WTC11 (cell line): ENCODE data around the gene MKLN1. TPM values are rescaled to one million over a fixed set of nuclear protein-coding genes. Genes with fewer than 3 reads are reported as not detected.

Source experiments
- CREM ChIP-seq: sonication (generic); formaldehyde crosslinking; IDR thresholded peaks from 2 replicates; pipeline ENCODE4 v1.8.1; 2022; ENCODE audit warnings: mild to moderate bottlenecking, missing genetic modification reagents, moderate library complexity
- GRHL2 ChIP-seq: fragments of 250-450 bp; sonication (Bioruptor Pico); IDR thresholded peaks from 2 replicates; pipeline ENCODE4 v1.8.0; 2022; ENCODE audit warnings: mild to moderate bottlenecking, moderate library complexity; ENCODE audit not compliant: insufficient replicate concordance, severe bottlenecking
- IRF2 ChIP-seq: sonication (generic); formaldehyde crosslinking; IDR thresholded peaks from 2 replicates; pipeline ENCODE4 v1.8.0; 2022; ENCODE audit warnings: low read depth, missing genetic modification reagents, borderline replicate concordance
- NFE2L1 ChIP-seq: sonication (generic); formaldehyde crosslinking; IDR thresholded peaks from 2 replicates; pipeline ENCODE4 v1.8.1; 2023; ENCODE audit warnings: missing genetic modification reagents
- RORB ChIP-seq: fragments of 250-450 bp; sonication (Bioruptor Pico); IDR thresholded peaks from 2 replicates; pipeline ENCODE4 v1.9.0; 2021; ENCODE audit warnings: mild to moderate bottlenecking
- SP1 ChIP-seq: sonication (generic); formaldehyde crosslinking; conservative IDR thresholded peaks from 2 replicates; pipeline ENCODE4 v1.8.1; 2022; ENCODE audit warnings: missing genetic modification reagents
- TP53 ChIP-seq: sonication (generic); formaldehyde crosslinking; IDR thresholded peaks from 2 replicates; pipeline ENCODE4 v1.8.1; 2023; ENCODE audit warnings: mild to moderate bottlenecking, missing genetic modification reagents
- total RNA-seq: library from RNA; stranded (reverse); gene quantifications from 3 replicates; pipeline ENCODE4 v1.2.3, GENCODE V29; 2021
- TF ChIP-seq, protein P1 (sequence below): sonication (generic); formaldehyde crosslinking; IDR thresholded peaks from 2 replicates; pipeline ENCODE4 v1.8.1; 2022; ENCODE audit warnings: missing genetic modification reagents, borderline replicate concordance
- TF ChIP-seq, protein P2 (sequence below): sonication (generic); formaldehyde crosslinking; IDR thresholded peaks from 2 replicates; pipeline ENCODE4 v1.8.0; 2022; ENCODE audit warnings: missing genetic modification reagents
- TF ChIP-seq, protein P3 (sequence below): sonication (generic); formaldehyde crosslinking; IDR thresholded peaks from 2 replicates; pipeline ENCODE4 v1.8.0; 2022; ENCODE audit warnings: mild to moderate bottlenecking, missing genetic modification reagents
- TF ChIP-seq, protein P4 (sequence below): sonication (generic); formaldehyde crosslinking; IDR thresholded peaks from 2 replicates; pipeline ENCODE4 v1.8.0; 2022; ENCODE audit warnings: mild to moderate bottlenecking, missing genetic modification reagents
- TF ChIP-seq, protein P5 (sequence below): fragments of 250-450 bp; sonication (Bioruptor Pico); conservative IDR thresholded peaks from 2 replicates; pipeline ENCODE4 v1.9.0; 2021; ENCODE audit warnings: mild to moderate bottlenecking
- TF ChIP-seq, protein P6 (sequence below): sonication (generic); formaldehyde crosslinking; conservative IDR thresholded peaks from 2 replicates; pipeline ENCODE4 v1.8.1; 2023; ENCODE audit warnings: mild to moderate bottlenecking, low read depth, missing genetic modification reagents, moderate library complexity
- TF ChIP-seq, protein P7 (sequence below): fragments of 250-450 bp; sonication (Bioruptor Pico); IDR thresholded peaks from 2 replicates; pipeline ENCODE4 v1.8.0; 2021; ENCODE audit warnings: mild to moderate bottlenecking

MKLN1 gene
- total RNA-seq, 1 experiment from 2014 or later: 37.6 TPM

DNA sequence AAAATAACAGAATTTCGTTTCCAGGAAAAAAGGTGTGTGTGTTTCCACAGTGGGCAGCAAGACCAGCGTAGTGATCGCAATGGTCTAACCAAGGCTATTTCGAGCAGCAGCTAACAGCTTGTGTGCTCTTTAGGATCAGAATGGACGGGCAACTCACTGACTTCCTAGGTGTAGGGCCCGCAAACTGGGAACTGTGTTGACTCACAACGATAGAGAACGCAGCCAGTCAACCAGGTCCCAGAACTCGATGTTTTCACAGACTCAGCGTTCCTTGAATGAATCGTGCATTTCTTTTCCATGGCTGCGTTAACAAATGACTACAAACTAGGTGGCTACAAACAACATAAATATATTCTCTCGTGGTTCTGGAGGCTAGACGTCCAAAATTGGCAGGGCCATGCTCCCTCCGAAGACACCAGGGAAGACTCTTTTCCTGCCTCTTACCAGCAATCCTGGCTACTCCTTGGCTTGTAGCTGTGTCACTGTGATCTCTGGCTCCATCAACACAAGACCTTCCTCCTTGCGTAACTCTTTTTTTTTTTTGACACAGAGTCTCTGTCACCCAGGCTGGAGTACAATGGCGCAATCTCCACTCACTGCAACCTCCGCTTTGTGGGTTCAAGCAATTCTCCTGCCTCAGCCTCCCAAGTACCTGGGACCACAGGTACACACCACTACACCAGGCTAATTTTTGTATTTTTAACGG, 189.7 kb downstream of the MKLN1 start (continued):
- TF ChIP-seq, protein P1, sequence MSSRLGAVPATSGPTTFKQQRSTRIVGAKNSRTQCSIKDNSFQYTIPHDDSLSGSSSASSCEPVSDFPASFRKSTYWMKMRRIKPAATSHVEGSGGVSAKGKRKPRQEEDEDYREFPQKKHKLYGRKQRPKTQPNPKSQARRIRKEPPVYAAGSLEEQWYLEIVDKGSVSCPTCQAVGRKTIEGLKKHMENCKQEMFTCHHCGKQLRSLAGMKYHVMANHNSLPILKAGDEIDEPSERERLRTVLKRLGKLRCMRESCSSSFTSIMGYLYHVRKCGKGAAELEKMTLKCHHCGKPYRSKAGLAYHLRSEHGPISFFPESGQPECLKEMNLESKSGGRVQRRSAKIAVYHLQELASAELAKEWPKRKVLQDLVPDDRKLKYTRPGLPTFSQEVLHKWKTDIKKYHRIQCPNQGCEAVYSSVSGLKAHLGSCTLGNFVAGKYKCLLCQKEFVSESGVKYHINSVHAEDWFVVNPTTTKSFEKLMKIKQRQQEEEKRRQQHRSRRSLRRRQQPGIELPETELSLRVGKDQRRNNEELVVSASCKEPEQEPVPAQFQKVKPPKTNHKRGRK (CRISPR knock-in tag): no peak
- TF ChIP-seq, protein P2, sequence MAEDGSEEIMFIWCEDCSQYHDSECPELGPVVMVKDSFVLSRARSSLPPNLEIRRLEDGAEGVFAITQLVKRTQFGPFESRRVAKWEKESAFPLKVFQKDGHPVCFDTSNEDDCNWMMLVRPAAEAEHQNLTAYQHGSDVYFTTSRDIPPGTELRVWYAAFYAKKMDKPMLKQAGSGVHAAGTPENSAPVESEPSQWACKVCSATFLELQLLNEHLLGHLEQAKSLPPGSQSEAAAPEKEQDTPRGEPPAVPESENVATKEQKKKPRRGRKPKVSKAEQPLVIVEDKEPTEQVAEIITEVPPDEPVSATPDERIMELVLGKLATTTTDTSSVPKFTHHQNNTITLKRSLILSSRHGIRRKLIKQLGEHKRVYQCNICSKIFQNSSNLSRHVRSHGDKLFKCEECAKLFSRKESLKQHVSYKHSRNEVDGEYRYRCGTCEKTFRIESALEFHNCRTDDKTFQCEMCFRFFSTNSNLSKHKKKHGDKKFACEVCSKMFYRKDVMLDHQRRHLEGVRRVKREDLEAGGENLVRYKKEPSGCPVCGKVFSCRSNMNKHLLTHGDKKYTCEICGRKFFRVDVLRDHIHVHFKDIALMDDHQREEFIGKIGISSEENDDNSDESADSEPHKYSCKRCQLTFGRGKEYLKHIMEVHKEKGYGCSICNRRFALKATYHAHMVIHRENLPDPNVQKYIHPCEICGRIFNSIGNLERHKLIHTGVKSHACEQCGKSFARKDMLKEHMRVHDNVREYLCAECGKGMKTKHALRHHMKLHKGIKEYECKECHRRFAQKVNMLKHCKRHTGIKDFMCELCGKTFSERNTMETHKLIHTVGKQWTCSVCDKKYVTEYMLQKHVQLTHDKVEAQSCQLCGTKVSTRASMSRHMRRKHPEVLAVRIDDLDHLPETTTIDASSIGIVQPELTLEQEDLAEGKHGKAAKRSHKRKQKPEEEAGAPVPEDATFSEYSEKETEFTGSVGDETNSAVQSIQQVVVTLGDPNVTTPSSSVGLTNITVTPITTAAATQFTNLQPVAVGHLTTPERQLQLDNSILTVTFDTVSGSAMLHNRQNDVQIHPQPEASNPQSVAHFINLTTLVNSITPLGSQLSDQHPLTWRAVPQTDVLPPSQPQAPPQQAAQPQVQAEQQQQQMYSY (CRISPR knock-in tag): no peak
- TF ChIP-seq, protein P3, sequence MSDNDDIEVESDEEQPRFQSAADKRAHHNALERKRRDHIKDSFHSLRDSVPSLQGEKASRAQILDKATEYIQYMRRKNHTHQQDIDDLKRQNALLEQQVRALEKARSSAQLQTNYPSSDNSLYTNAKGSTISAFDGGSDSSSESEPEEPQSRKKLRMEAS (CRISPR knock-in tag): no peak
- TF ChIP-seq GRHL2 (CRISPR knock-in tag): no peak
- TF ChIP-seq CREM (CRISPR knock-in tag): no peak
- TF ChIP-seq, protein P4, sequence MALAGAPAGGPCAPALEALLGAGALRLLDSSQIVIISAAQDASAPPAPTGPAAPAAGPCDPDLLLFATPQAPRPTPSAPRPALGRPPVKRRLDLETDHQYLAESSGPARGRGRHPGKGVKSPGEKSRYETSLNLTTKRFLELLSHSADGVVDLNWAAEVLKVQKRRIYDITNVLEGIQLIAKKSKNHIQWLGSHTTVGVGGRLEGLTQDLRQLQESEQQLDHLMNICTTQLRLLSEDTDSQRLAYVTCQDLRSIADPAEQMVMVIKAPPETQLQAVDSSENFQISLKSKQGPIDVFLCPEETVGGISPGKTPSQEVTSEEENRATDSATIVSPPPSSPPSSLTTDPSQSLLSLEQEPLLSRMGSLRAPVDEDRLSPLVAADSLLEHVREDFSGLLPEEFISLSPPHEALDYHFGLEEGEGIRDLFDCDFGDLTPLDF (CRISPR knock-in tag): no peak
- TF ChIP-seq SP1 (CRISPR knock-in tag): no peak
- TF ChIP-seq, protein P5, sequence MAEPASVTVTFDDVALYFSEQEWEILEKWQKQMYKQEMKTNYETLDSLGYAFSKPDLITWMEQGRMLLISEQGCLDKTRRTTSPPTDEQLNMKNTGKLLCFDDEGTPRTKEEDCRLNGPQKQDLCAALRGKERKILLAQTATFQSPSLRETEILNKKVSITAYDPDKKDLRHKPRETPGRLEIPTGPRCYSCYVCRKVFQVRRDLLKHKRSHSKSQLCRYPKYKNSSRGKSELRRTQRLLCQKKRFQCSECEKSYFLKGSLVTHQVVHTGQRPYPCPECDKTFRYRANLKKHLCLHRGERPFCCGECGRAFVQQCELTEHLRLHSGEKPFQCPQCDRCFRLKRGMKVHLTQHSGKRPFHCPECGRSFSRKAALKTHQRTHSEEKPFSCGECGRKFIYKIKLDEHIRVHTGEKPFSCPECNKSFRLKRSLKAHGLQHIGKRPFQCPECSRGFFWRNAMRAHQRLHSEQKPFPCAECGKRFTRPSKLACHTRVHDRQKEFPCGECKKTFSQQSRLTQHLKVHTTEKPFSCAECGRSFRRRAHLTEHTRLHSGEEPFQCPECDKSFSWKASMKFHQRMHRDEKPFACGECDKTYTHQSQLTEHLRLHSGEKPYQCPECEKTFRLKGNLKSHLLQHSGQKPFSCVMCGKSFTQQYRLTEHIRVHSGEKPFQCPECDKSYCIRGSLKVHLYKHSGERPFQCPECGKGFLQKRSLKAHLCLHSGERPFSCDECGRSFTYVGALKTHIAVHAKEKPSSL (CRISPR knock-in tag): no peak
- no peak for TF ChIP-seq NFE2L1 (CRISPR knock-in tag)
- TF ChIP-seq, protein P6, sequence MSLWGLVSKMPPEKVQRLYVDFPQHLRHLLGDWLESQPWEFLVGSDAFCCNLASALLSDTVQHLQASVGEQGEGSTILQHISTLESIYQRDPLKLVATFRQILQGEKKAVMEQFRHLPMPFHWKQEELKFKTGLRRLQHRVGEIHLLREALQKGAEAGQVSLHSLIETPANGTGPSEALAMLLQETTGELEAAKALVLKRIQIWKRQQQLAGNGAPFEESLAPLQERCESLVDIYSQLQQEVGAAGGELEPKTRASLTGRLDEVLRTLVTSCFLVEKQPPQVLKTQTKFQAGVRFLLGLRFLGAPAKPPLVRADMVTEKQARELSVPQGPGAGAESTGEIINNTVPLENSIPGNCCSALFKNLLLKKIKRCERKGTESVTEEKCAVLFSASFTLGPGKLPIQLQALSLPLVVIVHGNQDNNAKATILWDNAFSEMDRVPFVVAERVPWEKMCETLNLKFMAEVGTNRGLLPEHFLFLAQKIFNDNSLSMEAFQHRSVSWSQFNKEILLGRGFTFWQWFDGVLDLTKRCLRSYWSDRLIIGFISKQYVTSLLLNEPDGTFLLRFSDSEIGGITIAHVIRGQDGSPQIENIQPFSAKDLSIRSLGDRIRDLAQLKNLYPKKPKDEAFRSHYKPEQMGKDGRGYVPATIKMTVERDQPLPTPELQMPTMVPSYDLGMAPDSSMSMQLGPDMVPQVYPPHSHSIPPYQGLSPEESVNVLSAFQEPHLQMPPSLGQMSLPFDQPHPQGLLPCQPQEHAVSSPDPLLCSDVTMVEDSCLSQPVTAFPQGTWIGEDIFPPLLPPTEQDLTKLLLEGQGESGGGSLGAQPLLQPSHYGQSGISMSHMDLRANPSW (CRISPR knock-in tag): no peak
- TF ChIP-seq RORB (CRISPR knock-in tag): no peak
- TF ChIP-seq, protein P7, sequence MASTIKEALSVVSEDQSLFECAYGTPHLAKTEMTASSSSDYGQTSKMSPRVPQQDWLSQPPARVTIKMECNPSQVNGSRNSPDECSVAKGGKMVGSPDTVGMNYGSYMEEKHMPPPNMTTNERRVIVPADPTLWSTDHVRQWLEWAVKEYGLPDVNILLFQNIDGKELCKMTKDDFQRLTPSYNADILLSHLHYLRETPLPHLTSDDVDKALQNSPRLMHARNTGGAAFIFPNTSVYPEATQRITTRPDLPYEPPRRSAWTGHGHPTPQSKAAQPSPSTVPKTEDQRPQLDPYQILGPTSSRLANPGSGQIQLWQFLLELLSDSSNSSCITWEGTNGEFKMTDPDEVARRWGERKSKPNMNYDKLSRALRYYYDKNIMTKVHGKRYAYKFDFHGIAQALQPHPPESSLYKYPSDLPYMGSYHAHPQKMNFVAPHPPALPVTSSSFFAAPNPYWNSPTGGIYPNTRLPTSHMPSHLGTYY (CRISPR knock-in tag): no peak
- no peak for TF ChIP-seq IRF2 (CRISPR knock-in tag)
- TF ChIP-seq TP53 (CRISPR knock-in tag): no peak
